DOHH2 (cell line): ENCODE measurements around the gene LILRA6.

Experiments used
- EZH2phosphoT487 ChIP-seq: fragments of 200-600 bp; sonication (generic); IDR thresholded peaks from 2 replicates; pipeline ENCODE4 v1.6.1; 2017; ENCODE audit warnings: borderline replicate concordance, mild to moderate bottlenecking, antibody characterized with exemption, low read length, moderate library complexity, mixed read lengths
- TF ChIP-seq, protein P1 (sequence below): fragments of 200-600 bp; sonication (generic); IDR thresholded peaks from one replicate; pipeline ENCODE4 v1.5.1; 2014; ENCODE audit warnings: antibody characterized with exemption, mild to moderate bottlenecking, low read depth, low read length; ENCODE audit not compliant: poor library complexity, severe bottlenecking

DNA sequence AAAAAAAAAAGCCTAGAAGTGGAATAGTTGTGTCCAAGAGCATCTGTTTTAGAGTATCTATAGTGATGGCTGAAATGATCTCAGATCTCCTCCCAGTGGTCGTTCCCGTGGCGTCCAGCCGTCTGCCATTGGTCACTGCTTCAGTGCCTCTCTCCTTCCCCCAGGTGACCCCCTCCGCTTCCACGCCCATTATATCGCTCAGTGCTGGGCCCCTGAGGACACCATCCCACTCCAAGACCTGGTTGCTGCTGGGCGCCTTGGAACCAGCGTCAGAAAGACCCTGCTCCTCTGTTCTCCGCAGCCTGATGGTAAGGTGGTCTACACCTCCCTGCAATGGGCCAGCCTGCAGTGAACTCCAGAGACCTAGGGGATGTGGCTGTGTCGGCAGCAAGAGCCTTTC is 49.6 kb downstream of the LILRA6 start:
- TF ChIP-seq, protein P1, sequence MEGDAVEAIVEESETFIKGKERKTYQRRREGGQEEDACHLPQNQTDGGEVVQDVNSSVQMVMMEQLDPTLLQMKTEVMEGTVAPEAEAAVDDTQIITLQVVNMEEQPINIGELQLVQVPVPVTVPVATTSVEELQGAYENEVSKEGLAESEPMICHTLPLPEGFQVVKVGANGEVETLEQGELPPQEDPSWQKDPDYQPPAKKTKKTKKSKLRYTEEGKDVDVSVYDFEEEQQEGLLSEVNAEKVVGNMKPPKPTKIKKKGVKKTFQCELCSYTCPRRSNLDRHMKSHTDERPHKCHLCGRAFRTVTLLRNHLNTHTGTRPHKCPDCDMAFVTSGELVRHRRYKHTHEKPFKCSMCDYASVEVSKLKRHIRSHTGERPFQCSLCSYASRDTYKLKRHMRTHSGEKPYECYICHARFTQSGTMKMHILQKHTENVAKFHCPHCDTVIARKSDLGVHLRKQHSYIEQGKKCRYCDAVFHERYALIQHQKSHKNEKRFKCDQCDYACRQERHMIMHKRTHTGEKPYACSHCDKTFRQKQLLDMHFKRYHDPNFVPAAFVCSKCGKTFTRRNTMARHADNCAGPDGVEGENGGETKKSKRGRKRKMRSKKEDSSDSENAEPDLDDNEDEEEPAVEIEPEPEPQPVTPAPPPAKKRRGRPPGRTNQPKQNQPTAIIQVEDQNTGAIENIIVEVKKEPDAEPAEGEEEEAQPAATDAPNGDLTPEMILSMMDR, result no peak
- TF ChIP-seq EZH2phosphoT487, result no peak
